WTC11 (cell line): ENCODE data around the gene KIF5A. TPM values are rescaled to one million over a fixed set of nuclear protein-coding genes. Genes with fewer than 3 reads are reported as not detected.

ENCODE experiments used
- ATAC-seq: fragments of 200-7000 bp; cut with Tn5 transposase; 2 replicates; pipeline ENCODE4 v1.10.0; 2021; ENCODE audit warnings: mild to moderate bottlenecking, moderate library complexity
- CTCF ChIA-PET: fragments of 300-600 bp; sonication (Branson Sonifier 250); formaldehyde crosslinking; loops from one replicate; lab custom pipeline; 2021; ENCODE audit warnings: antibody characterized with exemption; lab: Charles Lee
- POLR2A ChIA-PET: fragments of 350-600 bp; sonication (Branson Sonifier 250); formaldehyde crosslinking; loops from one replicate; lab custom pipeline; 2021; ENCODE audit warnings: antibody characterized with exemption; lab: Charles Lee
- DNase-seq: peaks from one replicate; pipeline ENCODE4 v3.0.0; 2021; ENCODE audit warnings: low spot score
- H3K27ac Mint-ChIP-seq: 2 replicates; pipeline ENCODE4 v1.8.0; 2021; ENCODE audit warnings: mixed read lengths
- H3K27me3 Mint-ChIP-seq: 2 replicates; pipeline ENCODE4 v1.8.0; 2021; ENCODE audit warnings: low read depth, mild to moderate bottlenecking, moderate library complexity, mixed read lengths
- H3K36me3 Mint-ChIP-seq: 2 replicates; pipeline ENCODE4 v1.8.0; 2021; ENCODE audit warnings: mixed read lengths
- H3K4me1 Mint-ChIP-seq: 2 replicates; pipeline ENCODE4 v1.8.0; 2022; ENCODE audit warnings: mixed read lengths
- H3K4me3 Mint-ChIP-seq: 2 replicates; pipeline ENCODE4 v1.8.0; 2021; ENCODE audit warnings: mild to moderate bottlenecking, moderate library complexity, mixed read lengths
- H3K9me3 Mint-ChIP-seq: 2 replicates; pipeline ENCODE4 v1.8.0; 2021; ENCODE audit warnings: mixed read lengths
- AR ChIP-seq: fragments of 250-450 bp; sonication (Bioruptor Pico); IDR thresholded peaks from 2 replicates; pipeline ENCODE4 v1.9.0; 2021; ENCODE audit warnings: mild to moderate bottlenecking
- ATF3 ChIP-seq: sonication (generic); formaldehyde crosslinking; conservative IDR thresholded peaks from 2 replicates; pipeline ENCODE4 v1.8.1; 2022; ENCODE audit warnings: mild to moderate bottlenecking, missing genetic modification reagents
- CBFB ChIP-seq: sonication (generic); formaldehyde crosslinking; IDR thresholded peaks from 2 replicates; pipeline ENCODE4 v1.8.1; 2022; ENCODE audit warnings: mild to moderate bottlenecking, low read depth, missing genetic modification reagents
- CREM ChIP-seq: sonication (generic); formaldehyde crosslinking; IDR thresholded peaks from 2 replicates; pipeline ENCODE4 v1.8.1; 2022; ENCODE audit warnings: mild to moderate bottlenecking, missing genetic modification reagents, moderate library complexity
- E2F5 ChIP-seq: sonication (generic); formaldehyde crosslinking; IDR thresholded peaks from 2 replicates; pipeline ENCODE4 v1.8.1; 2022; ENCODE audit warnings: mild to moderate bottlenecking, moderate library complexity, missing genetic modification reagents
- ELF4 ChIP-seq: sonication (generic); formaldehyde crosslinking; IDR thresholded peaks from 2 replicates; pipeline ENCODE4 v1.8.1; 2022; ENCODE audit warnings: low read depth, mild to moderate bottlenecking, moderate library complexity, missing genetic modification reagents
- GABPB1 ChIP-seq: sonication (generic); formaldehyde crosslinking; IDR thresholded peaks from 2 replicates; pipeline ENCODE4 v1.8.1; 2023; ENCODE audit warnings: mild to moderate bottlenecking, missing genetic modification reagents
- GRHL2 ChIP-seq: fragments of 250-450 bp; sonication (Bioruptor Pico); IDR thresholded peaks from 2 replicates; pipeline ENCODE4 v1.8.0; 2022; ENCODE audit warnings: mild to moderate bottlenecking, moderate library complexity; ENCODE audit not compliant: insufficient replicate concordance, severe bottlenecking
- IRF2 ChIP-seq: sonication (generic); formaldehyde crosslinking; IDR thresholded peaks from 2 replicates; pipeline ENCODE4 v1.8.0; 2022; ENCODE audit warnings: low read depth, missing genetic modification reagents, borderline replicate concordance
- JUN ChIP-seq: sonication (generic); formaldehyde crosslinking; IDR thresholded peaks from 2 replicates; pipeline ENCODE4 v1.8.0; 2023; ENCODE audit warnings: mild to moderate bottlenecking, missing genetic modification reagents
- NFATC4 ChIP-seq: fragments of 250-450 bp; sonication (Bioruptor Pico); IDR thresholded peaks from 2 replicates; pipeline ENCODE4 v1.9.0; 2021; ENCODE audit warnings: mild to moderate bottlenecking
- NR3C1 ChIP-seq: sonication (generic); formaldehyde crosslinking; conservative IDR thresholded peaks from 2 replicates; pipeline ENCODE4 v1.8.1; 2023; ENCODE audit warnings: low read depth, mild to moderate bottlenecking, missing genetic modification reagents
- RORB ChIP-seq: fragments of 250-450 bp; sonication (Bioruptor Pico); IDR thresholded peaks from 2 replicates; pipeline ENCODE4 v1.9.0; 2021; ENCODE audit warnings: mild to moderate bottlenecking
- SP1 ChIP-seq: sonication (generic); formaldehyde crosslinking; conservative IDR thresholded peaks from 2 replicates; pipeline ENCODE4 v1.8.1; 2022; ENCODE audit warnings: missing genetic modification reagents
- ZNF219 ChIP-seq: sonication (generic); formaldehyde crosslinking; IDR thresholded peaks from 2 replicates; pipeline ENCODE4 v1.8.0; 2023; ENCODE audit warnings: missing genetic modification reagents, mild to moderate bottlenecking, borderline replicate concordance
- ZNF232 ChIP-seq: sonication (generic); formaldehyde crosslinking; IDR thresholded peaks from 2 replicates; pipeline ENCODE4 v1.8.0; 2022; ENCODE audit warnings: mild to moderate bottlenecking, missing genetic modification reagents
- ZNF263 ChIP-seq: sonication (generic); formaldehyde crosslinking; IDR thresholded peaks from 2 replicates; pipeline ENCODE4 v1.8.1; 2022; ENCODE audit warnings: low read depth, mild to moderate bottlenecking, moderate library complexity, missing genetic modification reagents
- ZNF281 ChIP-seq: sonication (generic); formaldehyde crosslinking; IDR thresholded peaks from 2 replicates; pipeline ENCODE4 v1.8.0; 2023; ENCODE audit warnings: mild to moderate bottlenecking, missing genetic modification reagents
- total RNA-seq: library from RNA; stranded (reverse); gene quantifications from 3 replicates; pipeline ENCODE4 v1.2.3, GENCODE V29; 2021
- TF ChIP-seq, protein P1 (sequence below): fragments of 250-450 bp; sonication (Bioruptor Pico); IDR thresholded peaks from 2 replicates; pipeline ENCODE4 v1.9.0; 2021; ENCODE audit warnings: mild to moderate bottlenecking
- TF ChIP-seq, protein P2 (sequence below): sonication (generic); formaldehyde crosslinking; IDR thresholded peaks from 2 replicates; pipeline ENCODE4 v1.8.0; 2022; ENCODE audit warnings: mild to moderate bottlenecking, missing genetic modification reagents
- TF ChIP-seq, protein P3 (sequence below): sonication (generic); formaldehyde crosslinking; IDR thresholded peaks from 2 replicates; pipeline ENCODE4 v1.8.1; 2023; ENCODE audit warnings: mild to moderate bottlenecking, moderate library complexity, missing genetic modification reagents

KIF5A gene
- total RNA-seq, 1 experiment from 2014 or later = 16.1 TPM

- TF ChIP-seq E2F5 (no peak), CREM (CRISPR knock-in tag) (0 out of 2 replicates have a peak, but pooled peaks have one; percentile 69), JUN (CRISPR knock-in tag) (no peak), CBFB (CRISPR knock-in tag) (no peak), SP1 (CRISPR knock-in tag) (peak; percentile 38; the same call in 1 of the 2 replicates), ZNF219 (no peak)
- TF ChIP-seq, protein P1, sequence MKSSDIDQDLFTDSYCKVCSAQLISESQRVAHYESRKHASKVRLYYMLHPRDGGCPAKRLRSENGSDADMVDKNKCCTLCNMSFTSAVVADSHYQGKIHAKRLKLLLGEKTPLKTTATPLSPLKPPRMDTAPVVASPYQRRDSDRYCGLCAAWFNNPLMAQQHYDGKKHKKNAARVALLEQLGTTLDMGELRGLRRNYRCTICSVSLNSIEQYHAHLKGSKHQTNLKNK (CRISPR knock-in tag) = no peak
These were observed 3.2 kb upstream of the KIF5A start, which contains the start of gene DCTN2 (continued) for GRCh38 chr12:57546438-57547287.

GRCh38 chr12:57547288-57548012 is 2.4 kb upstream of the KIF5A start:
- no peaks in the 10 kb centered on the region for H3K9me3 Mint-ChIP-seq
- H3K4me3 Mint-ChIP-seq = peak overlapping the region; percentile 99
- ATAC-seq (no peak), DNase-seq (no peak)
- ChIA-PET CTCF (interaction anchor here (1.1 to 1.8 kb wide), 8 partner anchors 11 to 188 kb away, joined by 3 to 9 read pairs (median 5); partner anchors contain the start of gene GLI1), POLR2A (interaction anchor here (0.6 kb wide), 1 partner anchor 27 kb away, joined by 3 read pairs; the partner anchor contains the start of gene DDIT3)
- H3K36me3 Mint-ChIP-seq = 0 out of 2 replicates have a peak, but pooled peaks cover 2% of the 10 kb centered on the region
- H3K4me1 Mint-ChIP-seq = peaks cover 47% of the 10 kb centered on the region
- TF ChIP-seq GRHL2 (CRISPR knock-in tag) (no peak), GABPB1 (CRISPR knock-in tag) (peak; percentile 59; the same call in 1 of the 2 replicates)
- peaks cover 24% of the 10 kb centered on the region for H3K27me3 Mint-ChIP-seq
- H3K27ac Mint-ChIP-seq = no peak overlapping the region

DNA sequence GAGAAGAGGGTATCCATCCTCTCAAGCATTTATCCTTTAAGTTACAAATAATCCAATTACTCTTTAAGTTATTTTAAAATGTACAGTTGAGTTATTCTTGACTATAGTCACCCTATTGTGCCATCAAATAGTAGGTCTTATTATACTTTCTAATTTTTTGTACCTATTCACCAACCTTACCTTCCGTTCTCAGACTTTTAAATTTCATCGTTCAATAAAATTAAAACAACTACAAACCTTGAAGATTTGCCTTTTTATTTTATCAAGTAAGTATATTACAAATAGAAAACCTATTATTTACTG is 1.9 kb upstream of the KIF5A start:
- no peaks in the 10 kb centered on the region for H3K9me3 Mint-ChIP-seq
- no peak for ATAC-seq
- peaks cover 49% of the 10 kb centered on the region for H3K4me1 Mint-ChIP-seq
- peaks cover 24% of the 10 kb centered on the region for H3K27me3 Mint-ChIP-seq
- CTCF ChIA-PET = no interaction called here
- DNase-seq = no peak
- H3K4me3 Mint-ChIP-seq = no peak overlapping the region
- POLR2A ChIA-PET = no interaction called here
- H3K27ac Mint-ChIP-seq = no peak overlapping the region
- H3K36me3 Mint-ChIP-seq = 0 out of 2 replicates have a peak, but pooled peaks cover 2% of the 10 kb centered on the region
- TF ChIP-seq IRF2 (CRISPR knock-in tag) = no peak
- TF ChIP-seq, protein P2, sequence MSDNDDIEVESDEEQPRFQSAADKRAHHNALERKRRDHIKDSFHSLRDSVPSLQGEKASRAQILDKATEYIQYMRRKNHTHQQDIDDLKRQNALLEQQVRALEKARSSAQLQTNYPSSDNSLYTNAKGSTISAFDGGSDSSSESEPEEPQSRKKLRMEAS (CRISPR knock-in tag) = no peak
- TF ChIP-seq ELF4 (CRISPR knock-in tag) = no peak
- TF ChIP-seq AR (CRISPR knock-in tag) = no peak
- TF ChIP-seq, protein P3, sequence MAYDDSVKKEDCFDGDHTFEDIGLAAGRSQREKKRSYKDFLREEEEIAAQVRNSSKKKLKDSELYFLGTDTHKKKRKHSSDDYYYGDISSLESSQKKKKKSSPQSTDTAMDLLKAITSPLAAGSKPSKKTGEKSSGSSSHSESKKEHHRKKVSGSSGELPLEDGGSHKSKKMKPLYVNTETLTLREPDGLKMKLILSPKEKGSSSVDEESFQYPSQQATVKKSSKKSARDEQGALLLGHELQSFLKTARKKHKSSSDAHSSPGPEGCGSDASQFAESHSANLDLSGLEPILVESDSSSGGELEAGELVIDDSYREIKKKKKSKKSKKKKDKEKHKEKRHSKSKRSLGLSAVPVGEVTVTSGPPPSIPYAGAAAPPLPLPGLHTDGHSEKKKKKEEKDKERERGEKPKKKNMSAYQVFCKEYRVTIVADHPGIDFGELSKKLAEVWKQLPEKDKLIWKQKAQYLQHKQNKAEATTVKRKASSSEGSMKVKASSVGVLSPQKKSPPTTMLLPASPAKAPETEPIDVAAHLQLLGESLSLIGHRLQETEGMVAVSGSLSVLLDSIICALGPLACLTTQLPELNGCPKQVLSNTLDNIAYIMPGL (CRISPR knock-in tag) = no peak
- no peak for TF ChIP-seq ZNF281 (CRISPR knock-in tag)
- TF ChIP-seq NFATC4 (CRISPR knock-in tag) = no peak
- TF ChIP-seq ATF3 = no peak
- no peak for TF ChIP-seq CBFB (CRISPR knock-in tag)
- TF ChIP-seq ZNF263 (CRISPR knock-in tag) = no peak
- TF ChIP-seq NR3C1 = no peak
- TF ChIP-seq RORB (CRISPR knock-in tag) = no peak
- no peak for TF ChIP-seq ZNF232 (CRISPR knock-in tag)
- TF ChIP-seq SP1 (CRISPR knock-in tag) = no peak
